GM12872 (cell line): Measurements from ENCODE around the gene ITPK1.

Experiments used
- TF ChIP-seq, protein P1 (sequence below): IDR thresholded peaks from 3 replicates; pipeline ENCODE4 v1.5.1; 2011; ENCODE audit warnings: low read depth, mild to moderate bottlenecking, low read length, moderate library complexity; ENCODE audit not compliant: insufficient read depth

Gene ITPK1

DNA sequence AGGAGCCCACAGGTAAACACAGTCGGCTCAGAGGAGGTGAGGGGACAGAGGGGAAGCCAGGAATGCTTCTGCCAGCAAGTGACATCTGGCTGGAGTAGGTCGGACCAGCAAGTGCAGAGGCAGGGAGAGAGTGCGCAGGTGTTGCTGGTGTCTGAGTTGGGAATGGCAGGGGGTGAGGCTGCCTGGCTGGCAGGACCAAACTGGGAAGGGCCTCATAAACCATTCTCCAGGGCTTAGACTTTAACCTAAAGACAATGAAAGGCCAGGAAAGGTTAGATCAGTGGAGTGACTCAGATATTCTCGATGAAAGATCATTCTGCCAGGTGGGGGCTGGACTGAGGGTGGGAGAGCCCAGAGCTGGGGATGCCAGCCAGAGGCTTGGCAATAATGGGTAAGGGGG lies 66.4 kb downstream of the ITPK1 start:
- TF ChIP-seq, protein P1, sequence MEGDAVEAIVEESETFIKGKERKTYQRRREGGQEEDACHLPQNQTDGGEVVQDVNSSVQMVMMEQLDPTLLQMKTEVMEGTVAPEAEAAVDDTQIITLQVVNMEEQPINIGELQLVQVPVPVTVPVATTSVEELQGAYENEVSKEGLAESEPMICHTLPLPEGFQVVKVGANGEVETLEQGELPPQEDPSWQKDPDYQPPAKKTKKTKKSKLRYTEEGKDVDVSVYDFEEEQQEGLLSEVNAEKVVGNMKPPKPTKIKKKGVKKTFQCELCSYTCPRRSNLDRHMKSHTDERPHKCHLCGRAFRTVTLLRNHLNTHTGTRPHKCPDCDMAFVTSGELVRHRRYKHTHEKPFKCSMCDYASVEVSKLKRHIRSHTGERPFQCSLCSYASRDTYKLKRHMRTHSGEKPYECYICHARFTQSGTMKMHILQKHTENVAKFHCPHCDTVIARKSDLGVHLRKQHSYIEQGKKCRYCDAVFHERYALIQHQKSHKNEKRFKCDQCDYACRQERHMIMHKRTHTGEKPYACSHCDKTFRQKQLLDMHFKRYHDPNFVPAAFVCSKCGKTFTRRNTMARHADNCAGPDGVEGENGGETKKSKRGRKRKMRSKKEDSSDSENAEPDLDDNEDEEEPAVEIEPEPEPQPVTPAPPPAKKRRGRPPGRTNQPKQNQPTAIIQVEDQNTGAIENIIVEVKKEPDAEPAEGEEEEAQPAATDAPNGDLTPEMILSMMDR: no peak

DNA sequence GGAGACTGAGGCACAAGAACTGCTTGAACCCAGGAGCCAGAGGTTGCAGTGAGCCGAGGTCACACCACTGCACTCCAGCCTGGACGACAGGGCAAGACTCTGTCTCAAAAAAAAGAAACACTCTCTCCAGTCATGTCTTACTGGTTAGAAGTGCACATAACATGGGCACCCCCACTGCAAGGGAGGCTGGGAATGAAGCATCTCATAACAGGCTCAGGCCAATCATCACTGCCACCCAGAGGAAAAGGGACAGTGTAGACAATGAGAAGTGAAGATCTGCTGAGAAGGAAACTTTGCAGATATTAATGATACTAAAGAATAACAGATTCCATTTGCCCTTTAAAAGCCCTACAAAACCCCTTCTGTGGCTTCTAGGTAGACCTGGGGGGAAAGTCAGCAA lies 66.9 kb downstream of the ITPK1 start:
- TF ChIP-seq, protein P1: no peak

DNA sequence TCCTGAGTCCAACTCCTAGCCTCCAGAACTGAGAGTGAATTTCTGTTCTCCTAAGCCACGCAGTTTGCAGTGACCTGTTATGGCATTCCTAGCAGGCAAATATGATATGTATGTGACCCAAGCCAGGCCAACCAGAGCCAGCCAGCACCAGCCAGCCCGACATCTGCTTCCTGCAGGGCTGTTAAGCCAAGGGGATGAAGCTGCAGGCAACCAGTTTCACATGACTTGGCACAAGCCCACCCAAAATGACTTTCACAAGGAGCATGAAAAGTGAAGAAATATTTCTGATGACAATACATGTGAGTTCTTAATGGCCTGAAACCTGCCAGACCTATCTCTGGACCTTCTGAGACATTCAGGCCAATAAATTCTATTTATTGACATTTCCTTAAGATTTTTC lies 68.1 kb downstream of the ITPK1 start:
- TF ChIP-seq, protein P1: no peak

DNA sequence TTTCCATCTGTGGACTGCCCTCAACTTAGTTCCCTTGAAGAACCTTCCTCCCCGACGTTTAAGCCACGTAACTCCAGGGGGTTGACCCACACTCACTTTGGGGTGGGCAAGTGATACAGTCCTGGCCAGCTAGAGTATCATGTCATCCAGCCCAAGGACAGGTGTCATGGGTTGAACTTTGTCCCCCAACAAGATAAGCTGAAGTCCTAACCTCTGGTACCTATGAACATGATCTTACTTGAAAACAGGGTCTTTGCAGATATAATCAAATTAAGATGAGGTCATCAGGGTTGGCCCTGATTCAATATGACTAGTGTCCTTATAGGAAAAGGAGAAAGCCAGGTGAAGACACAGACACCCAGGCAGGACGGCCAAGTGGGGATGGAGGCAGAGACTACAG lies 68.6 kb downstream of the ITPK1 start:
- TF ChIP-seq, protein P1: no peak

DNA sequence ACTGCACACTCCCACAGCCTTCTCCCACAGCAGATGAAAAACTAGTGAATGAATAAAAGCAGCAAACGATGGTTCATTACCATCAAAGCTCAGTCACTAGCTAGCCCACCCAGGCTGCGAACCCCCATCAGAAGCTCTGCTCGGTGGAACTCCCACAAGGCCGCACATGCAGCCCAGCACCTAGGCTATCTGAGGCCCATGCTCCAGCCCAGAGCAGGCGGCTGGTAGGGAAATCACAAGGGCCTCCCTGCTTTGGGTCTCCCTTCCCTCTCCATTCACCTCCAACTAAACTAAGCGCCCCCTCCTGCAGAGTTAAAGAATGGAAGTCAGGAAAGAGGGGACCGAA lies 69.0 kb downstream of the ITPK1 start:
- TF ChIP-seq, protein P1: no peak

DNA sequence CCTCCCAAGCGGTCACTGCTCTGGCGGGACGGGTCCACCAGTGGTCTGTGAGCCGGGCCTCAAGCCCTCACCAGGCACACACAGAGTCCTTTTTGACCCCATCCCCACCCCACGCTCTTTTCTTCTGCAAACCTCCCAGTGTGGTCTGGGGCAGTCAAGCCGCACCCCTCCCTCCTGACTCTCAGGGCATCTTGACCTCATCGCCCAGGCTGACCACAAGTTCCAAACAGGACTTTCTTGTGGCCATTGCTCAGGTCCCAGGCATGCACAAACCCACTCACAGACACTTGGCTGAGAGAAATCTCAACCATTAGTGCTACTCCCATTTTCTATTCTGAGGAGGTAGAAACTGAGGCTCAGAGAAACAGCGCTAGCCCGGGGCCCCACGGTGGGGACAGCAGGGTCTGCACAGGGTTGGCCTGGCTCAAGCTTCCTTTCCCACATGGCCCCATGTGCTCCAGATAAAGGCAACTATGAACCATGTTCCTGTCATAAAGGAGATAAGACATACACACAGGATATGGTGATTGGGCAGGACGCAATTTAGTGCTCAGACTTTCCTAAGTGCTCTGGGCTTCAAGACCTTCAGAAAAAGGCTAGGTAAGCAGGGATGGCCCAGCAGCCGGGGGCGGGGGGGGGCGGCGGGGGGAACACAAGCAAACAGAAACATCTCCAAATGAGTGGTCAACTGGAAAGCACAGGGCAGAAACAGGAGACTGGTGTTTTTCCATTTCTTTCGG lies 69.6 kb downstream of the ITPK1 start:
- TF ChIP-seq, protein P1: no peak

DNA sequence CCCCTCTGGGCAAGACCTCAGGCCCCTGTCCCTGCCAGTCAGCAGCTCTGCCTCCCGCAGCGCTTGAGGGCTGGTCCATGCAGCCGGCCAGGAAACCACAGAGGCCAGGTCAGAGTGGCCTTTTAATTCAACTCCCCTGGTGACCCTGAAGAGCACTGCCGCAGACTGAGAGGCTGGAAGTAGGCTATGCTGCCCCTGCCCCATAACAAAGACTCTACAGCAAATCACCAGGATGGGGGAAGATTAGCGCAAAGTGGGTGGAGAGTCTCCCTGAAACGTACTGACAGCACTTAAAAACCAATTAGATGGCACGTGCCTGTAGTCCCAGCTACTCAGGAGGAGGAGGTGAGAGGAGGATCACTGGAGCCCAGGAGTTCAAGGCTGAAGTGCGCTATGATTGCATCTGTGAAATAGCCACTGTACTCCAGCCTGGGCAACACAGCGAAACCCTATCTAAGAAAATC lies 70.5 kb downstream of the ITPK1 start:
- TF ChIP-seq, protein P1: no peak
